GM18873 (cell line): ENCODE results near the gene FBXO31.

ENCODE experiments used
- ATAC-seq: cut with Tn5 transposase; IDR thresholded peaks from one replicate; pipeline ENCODE4 v1.9.1; 2021; ENCODE audit warnings: mild to moderate bottlenecking, moderate library complexity, moderate number of reproducible peaks; ENCODE audit not compliant: unreplicated experiment, low FRiP score

Gene FBXO31

DNA sequence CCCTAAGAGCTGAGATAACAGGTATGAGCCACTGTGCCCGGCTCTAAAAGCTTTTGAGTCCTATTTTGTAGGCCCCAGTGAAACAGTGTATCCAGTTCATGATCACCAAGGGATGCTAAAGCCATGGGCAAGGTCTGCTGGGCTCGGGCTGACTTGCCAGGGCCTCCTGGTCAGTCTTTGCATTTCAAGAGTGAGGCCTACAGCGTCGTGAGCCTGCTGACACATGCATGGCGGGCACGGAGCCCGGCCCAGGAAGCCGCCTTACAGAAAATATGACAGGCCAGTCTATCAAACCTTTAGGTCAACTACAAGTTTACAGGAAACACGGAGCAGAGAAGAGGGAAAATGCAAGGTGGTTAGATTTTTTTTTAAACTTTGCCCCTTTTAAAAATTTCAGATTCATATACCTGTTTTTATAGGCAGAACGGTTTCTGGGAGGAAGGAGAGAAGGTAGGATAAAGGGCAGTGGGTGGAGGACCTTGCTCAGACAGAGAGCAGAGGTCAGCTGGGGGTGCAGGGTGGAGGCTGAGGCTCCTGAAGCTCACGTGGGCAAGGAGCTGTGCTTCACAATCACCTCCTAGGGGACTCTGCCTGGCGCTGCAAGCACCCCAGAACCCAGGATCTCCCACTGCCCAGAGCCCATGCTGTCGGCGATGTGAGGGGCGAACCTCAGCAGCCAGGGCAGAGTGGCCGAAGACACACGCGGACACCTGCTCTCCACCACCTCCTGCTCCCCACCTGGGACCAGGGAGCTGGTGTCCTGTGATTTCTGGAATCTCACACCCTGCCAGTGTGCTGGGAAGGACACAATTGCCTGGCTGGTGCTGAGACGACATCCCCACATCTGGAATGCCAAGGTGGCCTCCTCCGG, 87.7 kb downstream of the FBXO31 start:
- no peak for ATAC-seq

DNA sequence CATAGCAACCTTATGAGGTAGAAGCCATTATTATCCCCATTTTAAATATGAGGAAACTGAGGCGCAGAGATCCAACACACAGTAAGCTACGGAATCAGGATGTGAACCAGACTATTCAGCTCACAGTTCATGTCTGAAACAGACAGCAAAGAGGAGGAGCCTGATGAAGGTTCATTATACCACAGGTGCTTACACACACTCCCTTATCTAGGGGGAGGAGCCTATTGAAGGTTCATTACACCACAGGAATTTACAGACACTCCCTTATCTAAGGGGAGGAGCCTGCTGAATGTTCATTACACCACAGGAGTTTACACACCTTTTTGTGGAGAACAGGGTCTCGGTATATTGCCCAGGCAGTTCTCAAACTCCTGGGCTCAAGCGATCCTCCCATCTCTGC, 88.3 kb downstream of the FBXO31 start:
- no peak for ATAC-seq

DNA sequence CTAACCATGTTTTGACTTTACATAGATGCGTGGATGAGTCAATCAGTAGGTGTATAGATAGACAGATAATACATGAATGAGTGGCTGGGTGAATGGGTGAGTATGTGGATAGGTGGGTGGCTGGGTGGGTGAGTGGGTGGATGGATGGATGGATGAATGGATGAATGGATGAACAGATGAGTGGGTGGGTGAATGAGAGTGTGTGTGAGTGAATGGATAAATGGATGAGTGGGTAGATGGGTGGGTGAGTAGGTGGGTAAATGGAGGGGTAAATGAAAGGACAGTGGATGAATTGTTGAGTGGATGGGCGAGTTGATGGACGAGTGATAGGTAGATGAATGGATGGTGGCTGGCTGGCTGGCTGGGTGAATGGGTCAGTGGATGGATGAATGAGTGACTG, 89.6 kb downstream of the FBXO31 start:
- ATAC-seq: no peak

DNA sequence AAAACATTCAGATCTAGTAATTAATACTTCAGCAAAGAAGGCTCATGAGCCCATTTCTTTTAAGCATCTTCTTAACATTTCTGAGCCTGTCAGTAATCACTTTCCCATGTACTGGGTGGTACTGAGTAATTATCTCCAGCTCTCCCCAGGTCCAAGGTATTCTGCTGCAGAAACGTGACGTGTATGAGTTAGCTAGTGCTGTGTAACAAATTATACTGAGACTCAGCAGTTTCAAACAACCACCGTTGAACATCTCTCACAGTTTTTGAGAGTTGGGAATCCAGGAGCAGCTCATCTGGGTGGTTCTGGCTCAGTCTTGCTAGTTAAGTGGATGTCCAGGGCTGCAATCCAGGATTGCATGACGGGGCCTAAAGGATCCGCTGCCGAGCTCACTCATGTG, 91.6 kb downstream of the FBXO31 start:
- no peak for ATAC-seq

DNA sequence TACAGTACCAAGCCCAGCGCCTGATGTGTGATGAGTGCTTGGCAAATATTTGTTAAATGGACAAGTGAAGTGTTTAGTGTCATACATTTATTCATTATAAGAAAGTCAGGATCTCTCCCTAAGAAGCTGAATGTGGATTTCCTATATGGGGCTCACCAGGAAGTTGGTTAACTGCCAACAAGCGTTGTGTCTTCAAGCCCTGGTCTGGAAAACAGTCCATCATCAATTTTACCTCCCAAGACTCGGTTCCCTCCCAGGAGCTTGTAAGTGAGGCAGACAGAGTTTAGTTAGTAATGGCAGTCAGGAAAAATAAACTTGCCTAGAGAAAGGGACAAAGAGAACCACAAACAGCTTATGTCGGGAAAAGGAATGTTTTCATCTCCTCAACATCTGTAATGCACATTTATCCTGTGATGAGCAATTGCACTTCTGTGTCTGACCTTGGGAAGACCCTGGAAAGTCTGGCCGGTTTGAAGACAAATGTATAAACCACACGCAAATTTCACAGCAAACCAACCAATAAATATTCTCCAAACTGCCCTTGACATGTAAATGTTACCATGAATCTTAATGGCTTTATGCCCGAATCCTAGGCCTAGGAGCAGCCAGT, 94.7 kb downstream of the FBXO31 start:
- ATAC-seq: no peak

GRCh38 chr16:87286839-87287626, 96.5 kb downstream of the FBXO31 start:
- no peak for ATAC-seq

DNA sequence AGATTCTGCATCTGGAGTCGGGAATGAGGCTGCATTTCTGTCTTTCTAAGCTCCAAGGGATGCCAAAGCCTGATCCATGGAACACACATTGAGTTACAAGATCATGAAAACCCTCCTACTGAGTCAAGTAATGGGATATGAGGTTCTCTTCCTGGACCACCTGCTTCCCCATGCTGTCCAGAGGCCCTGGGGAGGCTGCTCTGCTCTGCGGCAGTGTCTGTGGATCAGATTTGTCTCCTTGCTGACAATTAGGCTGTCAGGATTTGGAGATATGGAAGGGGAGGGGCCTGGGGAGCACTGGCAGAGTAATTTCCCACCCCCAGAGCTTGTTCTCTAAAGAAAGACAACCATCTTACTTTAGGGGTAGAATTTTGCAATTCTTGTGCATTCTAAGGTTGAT, 99.4 kb downstream of the FBXO31 start:
- ATAC-seq: no peak

DNA sequence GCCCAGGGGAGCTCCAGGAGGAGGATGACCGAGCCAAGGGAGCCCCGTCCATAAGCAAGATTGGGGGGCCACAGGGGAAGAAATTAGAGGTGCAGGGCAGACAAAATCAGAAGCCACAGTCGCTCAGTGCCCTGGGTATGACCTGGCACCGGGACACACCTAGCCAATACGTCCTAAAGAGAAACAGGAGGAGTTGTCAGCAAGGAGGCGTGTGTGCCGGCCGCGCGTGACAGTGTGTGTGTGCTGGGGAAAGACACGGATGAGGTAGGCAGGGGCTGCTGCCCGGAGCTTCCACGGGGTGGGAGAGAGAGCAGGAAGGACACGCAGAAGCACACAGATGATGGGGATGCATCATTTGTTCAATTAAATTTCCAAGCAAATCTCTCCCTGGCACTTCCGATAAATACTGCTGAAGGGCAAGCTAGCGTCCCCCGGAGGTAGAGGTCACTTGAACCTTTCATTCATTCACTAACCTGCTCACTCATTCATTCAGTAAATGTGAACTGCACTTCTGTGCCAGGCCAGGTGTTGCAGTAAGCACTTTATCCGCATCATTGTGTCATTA, 104.4 kb downstream of the FBXO31 start:
- no peak for ATAC-seq

- ATAC-seq: no peak
Measured at GRCh38 chr16:87278191-87279093, 105.1 kb downstream of the FBXO31 start.
